DND-41 (cell line): ENCODE data around the gene AFF3.

Experiments used
- EZH2 ChIP-seq: IDR thresholded peaks from 3 replicates; pipeline ENCODE4 v1.6.1; 2012; ENCODE audit warnings: borderline replicate concordance, low read depth, mild to moderate bottlenecking, moderate library complexity, low read length, inconsistent platforms; ENCODE audit not compliant: severe bottlenecking
- TF ChIP-seq, protein P1 (sequence below): IDR thresholded peaks from 2 replicates; pipeline ENCODE4 v1.5.1; 2012; ENCODE audit warnings: borderline replicate concordance, low read length, moderate library complexity, mild to moderate bottlenecking; ENCODE audit not compliant: poor library complexity, severe bottlenecking; ENCODE audit errors: extremely low read depth

DNA sequence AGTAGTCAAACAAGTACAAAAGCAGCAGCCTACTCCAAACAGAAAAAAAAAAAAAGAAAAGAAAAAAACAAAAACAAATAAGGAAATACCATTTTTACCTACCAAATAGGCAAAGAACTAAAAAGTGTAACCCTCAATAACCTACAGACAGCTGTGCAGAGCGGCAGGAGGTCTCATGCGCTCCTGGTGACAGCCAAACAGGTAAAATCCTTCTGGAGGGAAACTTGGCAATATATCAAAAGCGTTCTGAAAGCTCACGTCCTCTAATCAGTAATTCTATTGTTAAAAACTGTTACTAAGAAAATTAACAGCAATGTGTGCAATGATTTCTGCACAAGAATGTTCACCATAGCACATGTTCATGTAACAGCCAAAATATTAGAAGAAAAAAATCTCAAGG lies 105.6 kb downstream of the AFF3 start:
- TF ChIP-seq, protein P1, sequence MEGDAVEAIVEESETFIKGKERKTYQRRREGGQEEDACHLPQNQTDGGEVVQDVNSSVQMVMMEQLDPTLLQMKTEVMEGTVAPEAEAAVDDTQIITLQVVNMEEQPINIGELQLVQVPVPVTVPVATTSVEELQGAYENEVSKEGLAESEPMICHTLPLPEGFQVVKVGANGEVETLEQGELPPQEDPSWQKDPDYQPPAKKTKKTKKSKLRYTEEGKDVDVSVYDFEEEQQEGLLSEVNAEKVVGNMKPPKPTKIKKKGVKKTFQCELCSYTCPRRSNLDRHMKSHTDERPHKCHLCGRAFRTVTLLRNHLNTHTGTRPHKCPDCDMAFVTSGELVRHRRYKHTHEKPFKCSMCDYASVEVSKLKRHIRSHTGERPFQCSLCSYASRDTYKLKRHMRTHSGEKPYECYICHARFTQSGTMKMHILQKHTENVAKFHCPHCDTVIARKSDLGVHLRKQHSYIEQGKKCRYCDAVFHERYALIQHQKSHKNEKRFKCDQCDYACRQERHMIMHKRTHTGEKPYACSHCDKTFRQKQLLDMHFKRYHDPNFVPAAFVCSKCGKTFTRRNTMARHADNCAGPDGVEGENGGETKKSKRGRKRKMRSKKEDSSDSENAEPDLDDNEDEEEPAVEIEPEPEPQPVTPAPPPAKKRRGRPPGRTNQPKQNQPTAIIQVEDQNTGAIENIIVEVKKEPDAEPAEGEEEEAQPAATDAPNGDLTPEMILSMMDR, result no peak
- no peak for TF ChIP-seq EZH2
